ENCODE results near the gene ERLIN1. TPM values are rescaled to one million over a fixed set of nuclear protein-coding genes. Genes with fewer than 3 reads are reported as not detected.

Gene ERLIN1
- total RNA-seq, 4 donors from 2014 or later, result 22.6 to 43.9 (median 24.0) TPM

DNA sequence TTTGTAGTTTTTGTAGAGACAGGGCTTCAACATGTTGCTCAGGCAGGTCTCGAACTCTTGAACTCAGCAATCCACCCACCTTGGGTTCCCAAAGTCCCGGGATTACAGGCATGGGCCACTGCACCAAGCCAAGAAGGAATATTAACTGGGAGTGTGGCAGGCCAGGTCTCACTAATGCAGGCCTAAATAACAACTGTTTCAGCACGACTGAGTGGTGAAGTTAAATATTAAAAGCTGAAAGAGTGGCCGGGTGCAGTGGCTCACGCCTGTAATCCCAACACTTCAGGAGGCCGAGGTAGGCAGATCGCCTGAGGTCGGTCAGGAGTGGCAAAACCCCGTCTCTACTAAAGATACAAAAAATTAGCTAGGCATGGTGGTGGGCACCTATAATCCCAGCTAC is 22.4 kb upstream of the ERLIN1 start:
- TF ChIP-seq, protein P1, sequence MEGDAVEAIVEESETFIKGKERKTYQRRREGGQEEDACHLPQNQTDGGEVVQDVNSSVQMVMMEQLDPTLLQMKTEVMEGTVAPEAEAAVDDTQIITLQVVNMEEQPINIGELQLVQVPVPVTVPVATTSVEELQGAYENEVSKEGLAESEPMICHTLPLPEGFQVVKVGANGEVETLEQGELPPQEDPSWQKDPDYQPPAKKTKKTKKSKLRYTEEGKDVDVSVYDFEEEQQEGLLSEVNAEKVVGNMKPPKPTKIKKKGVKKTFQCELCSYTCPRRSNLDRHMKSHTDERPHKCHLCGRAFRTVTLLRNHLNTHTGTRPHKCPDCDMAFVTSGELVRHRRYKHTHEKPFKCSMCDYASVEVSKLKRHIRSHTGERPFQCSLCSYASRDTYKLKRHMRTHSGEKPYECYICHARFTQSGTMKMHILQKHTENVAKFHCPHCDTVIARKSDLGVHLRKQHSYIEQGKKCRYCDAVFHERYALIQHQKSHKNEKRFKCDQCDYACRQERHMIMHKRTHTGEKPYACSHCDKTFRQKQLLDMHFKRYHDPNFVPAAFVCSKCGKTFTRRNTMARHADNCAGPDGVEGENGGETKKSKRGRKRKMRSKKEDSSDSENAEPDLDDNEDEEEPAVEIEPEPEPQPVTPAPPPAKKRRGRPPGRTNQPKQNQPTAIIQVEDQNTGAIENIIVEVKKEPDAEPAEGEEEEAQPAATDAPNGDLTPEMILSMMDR (IDR thresholded peaks at IDR 0.05; ENCODE audit: low read depth), result no peak

DNA sequence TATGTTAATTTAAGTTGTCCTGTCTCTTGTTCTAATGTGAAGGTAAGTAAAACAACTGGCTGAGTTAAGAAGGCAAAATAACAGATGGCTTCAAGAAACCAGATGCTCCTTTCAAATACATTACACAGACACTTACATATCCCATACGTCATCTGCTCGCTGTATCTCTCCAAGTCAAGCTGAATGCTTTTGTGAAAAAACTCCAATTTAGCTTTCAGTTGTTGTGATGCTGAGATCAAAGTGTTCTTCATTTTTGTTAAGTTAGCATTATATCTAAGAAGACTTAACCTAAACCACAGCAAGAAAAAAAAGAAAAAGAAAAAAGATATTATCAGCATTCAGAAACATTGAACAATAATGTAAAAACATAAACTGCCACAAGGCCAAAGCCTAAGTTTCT is 18.5 kb upstream of the ERLIN1 start:
- TF ChIP-seq, protein P1 (IDR thresholded peaks at IDR 0.05; ENCODE audit: low read depth), result no peak

DNA sequence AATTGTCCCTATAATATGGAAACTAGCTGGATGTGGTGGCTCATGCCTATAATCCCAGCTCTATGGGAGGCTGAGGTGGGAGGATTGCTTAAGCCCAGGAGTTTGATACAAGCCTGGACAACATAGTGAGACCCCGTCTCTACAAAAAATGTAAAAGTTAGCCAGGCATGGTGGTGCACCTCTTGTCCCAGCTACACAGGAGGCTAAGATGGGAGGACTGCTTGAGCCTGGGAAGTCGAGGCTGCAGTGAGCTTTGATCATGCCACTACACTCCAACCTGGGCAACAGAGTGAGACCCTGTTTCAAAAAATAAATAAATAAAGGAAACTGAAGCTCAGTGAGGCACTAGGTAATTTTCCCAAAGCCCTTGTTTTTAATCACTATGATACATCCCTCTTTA is 15.7 kb upstream of the ERLIN1 start:
- TF ChIP-seq, protein P1 (IDR thresholded peaks at IDR 0.05; ENCODE audit: low read depth), result no peak

DNA sequence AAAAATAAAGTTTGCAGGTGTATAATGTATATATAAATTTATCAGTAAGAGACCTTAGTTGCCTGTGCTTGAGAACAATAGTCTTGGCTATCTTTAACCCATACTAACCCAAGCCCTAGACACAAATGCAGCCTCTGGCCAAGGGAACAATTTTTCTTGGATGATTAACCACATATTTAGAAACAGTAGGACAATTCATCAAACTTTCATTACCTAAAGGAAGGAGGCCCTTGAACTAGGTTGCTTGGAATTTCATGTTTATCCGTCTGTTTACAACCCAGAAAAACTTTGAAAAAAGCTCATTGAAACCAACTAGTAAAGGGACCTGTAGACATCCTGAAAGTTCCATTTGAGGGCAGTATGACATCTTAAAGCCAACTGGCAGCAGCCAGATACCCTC is 8.9 kb upstream of the ERLIN1 start:
- TF ChIP-seq, protein P1 (IDR thresholded peaks at IDR 0.05; ENCODE audit: low read depth), result no peak

DNA sequence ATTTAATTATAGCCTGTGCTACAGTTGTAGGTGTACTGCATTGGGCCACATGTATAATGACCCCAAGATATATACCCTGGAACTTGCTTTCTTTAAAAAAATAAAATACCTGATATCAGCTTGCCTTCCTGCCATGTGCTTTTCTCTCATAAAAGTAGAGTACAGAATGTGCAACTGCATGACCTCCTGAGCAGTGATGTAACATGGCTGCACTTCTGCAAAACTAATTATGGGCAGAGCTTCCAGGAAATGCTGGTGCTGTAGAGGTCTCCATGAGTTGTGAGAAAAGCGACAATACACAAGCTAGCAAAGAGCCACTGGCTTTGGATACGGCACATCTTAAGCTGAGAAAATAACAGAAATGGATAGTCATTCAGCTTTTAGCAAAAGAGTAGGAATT is 6.5 kb upstream of the ERLIN1 start:
- TF ChIP-seq, protein P1 (IDR thresholded peaks at IDR 0.05; ENCODE audit: low read depth), result no peak

DNA sequence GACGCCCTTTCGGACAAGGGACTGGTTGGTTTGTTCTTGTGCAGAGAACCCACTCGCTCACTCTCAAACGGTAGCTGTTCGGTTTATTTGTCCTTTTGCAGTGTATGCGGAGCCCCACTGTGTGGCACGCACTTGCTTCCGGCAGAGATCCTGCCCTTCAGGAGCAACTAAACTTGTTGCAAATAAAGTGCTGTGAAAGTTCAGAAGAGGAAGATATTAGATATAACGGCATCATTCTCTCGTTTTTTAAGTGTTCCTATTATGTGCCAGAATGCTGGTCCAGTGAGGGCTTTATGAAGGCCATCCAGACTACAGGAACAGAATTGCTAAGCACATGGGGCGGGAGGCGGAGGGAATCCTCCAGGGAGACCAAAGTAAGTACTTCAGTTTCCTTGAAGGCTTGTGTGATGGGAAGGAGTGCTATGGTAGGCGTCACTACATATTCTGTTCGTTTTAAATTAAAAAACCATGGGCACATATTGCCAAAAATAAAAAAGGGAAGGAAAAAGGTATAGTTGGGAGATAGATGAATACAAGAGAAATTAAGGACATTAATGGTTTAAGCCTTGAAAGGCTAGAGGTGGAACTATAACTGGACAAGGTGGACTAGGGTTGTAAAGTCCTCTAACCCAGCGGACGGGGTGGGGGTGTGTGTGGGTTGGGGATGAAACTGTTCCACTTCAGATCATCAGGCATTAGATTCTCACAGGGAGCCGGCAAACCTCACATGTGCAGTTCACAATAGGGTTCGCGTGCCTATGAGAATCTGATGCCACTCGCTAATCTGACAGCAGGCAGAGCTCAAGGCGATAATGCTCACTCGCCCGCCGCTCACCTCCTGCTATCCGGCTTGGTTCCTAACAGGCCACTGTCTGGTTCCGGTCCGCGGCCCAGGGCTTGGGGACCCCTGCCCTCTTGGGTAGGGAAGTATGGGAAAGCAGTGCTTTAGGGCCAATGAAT is 704 bp upstream of the ERLIN1 start:
- TF ChIP-seq, protein P1 (IDR thresholded peaks at IDR 0.05; ENCODE audit: low read depth), result no peak

DNA sequence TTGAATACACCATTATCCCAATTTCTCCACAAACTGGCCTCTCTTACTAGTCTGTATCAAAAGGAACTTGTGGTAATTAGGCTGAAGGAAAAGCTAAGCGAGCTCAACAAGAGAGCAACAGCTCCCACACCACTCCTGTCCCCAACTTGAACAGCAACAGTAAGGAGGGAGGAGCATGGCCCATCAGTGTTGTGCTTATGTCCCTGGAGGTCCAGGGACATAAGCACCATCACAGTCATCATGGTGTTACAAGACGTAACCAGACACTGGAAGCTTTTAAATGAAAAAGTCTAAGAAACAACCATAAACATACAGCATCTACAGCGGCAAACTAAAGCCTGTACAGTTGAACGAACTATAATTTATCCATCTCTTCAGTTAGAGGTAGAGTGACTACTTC is 989 bp downstream of the ERLIN1 start:
- TF ChIP-seq, protein P1 (IDR thresholded peaks at IDR 0.05; ENCODE audit: low read depth), result no peak
